NCI-H2029 (cell line): ENCODE results near the gene DNM3.

Experiments used
- DNase-seq: peaks from one replicate; lab custom pipeline; 2025; lab: John Stamatoyannopoulos, UW

The DNM3 gene

GRCh38 chr1:172140591-172140990, 299.3 kb downstream of the DNM3 start:
- DNase-seq: no peak

DNA sequence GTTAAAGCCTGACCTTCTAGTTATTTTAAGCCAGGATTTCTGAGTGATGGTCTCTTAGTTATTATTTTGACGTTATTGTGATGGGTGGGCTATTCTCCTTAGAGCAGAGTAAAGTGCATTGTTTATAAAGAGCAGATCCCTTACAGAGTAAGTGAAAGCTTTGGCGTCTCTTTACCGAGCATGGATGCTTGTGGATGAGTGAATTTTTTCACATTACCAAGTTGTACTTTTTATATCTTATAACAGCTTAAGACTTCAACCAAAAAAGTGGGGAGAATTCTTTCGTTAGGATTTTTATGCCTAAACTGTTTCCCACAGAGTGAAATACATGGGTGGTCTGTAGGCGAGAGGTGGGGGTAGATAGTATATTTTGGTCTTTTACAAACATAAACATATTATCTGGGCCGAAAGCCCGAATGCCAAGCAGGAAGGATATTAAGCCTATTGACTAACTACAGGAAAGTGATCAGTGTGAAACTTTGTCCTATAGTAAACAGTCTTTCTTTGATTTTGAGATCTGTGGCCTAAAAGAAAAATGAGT, 300.1 kb downstream of the DNM3 start:
- no peak for DNase-seq

- no peak for DNase-seq
Measured at GRCh38 chr1:172142324-172142723, 301.0 kb downstream of the DNM3 start.

- DNase-seq: no peak
Measured at GRCh38 chr1:172143384-172144055, 302.2 kb downstream of the DNM3 start.

DNA sequence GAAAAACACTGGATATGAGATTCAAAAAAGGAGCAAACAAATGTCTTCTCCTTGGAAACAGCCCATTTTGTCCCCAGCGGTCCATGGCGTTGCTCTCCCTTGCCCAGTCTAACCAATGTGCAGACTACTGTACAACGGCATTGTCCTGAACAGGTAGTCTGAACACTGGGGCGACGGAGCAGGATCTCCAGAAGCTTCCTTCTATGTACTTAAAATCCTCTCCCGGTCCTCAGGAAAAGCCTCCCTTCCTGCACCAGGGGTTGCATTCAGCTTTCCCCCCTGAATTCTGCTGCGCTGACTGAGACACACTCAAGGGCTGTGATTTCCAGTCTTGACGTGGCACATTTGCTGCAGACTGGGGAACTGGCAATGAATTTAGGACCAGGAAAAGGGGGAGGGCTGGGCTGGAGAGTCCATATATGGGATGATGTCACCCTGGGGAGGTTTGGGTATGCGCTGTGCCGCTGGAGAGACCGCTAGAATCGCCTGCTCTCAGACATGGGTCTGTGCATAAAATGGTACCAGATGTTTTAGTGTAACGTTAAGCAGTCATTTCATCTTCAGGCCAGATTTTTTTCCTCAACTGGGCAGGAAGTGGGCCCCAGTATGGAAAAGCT, 303.3 kb downstream of the DNM3 start:
- no peak for DNase-seq

DNA sequence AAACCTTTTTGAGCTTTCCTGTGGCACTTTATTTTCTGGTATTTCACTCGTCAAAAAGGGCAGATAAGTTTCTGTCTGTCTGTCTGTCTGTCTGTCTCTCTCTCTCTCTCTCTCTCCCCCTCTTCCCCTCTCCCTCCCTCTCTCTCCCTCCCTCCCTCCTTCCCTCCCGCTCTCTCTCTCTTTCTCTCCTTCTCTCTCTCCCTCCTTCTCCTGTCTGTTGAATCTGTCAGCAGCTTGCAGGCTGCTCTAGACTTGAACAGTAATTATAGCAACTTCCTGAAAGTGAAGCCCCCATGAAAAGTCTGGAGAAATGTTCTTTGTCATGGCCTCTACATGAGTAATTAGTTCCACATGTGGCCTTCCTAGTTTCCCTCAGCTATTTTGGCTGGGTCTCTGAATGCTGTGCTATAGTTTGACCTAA, 303.9 kb downstream of the DNM3 start:
- DNase-seq: no peak

- no peak for DNase-seq
Measured at GRCh38 chr1:172145656-172146055, 304.4 kb downstream of the DNM3 start.

DNA sequence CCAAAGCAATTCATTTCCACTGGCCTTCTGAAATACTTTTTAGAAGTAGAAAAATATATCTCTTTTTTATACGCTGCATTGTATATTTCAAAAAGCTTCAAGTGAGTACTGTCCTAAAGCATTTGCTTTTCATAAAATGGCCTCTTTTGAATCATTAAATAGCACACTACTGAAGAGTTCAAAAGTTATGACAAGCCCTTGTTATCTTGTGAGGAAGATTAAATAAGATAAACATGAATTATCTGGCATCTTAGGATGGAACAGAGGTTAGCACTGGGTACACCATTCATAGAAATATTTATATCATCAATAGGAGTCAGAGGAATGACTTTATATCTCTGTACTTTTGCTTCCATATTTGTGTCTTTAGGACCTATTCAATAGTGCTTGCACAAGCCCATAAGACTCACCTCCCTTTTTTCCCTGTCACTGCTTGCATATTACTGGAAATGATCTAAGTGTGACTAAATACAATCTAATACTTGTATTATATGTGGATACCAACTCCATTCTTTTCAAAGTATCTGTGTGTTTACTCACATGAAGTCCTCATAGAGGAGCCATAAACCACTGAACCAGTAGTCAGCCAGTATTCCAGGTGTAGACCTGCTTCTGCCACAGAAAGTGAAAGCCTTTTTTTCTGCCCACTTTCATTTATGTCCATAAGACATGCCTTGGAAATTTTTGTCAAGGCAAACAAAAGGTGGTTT, 305.0 kb downstream of the DNM3 start:
- no peak for DNase-seq

- DNase-seq: no peak
Measured at GRCh38 chr1:172147541-172147940, 306.2 kb downstream of the DNM3 start.

- DNase-seq: no peak
Measured at GRCh38 chr1:172148213-172148612, 306.9 kb downstream of the DNM3 start.

- no peak for DNase-seq
Measured at GRCh38 chr1:172148707-172149106, 307.4 kb downstream of the DNM3 start.

GRCh38 chr1:172149346-172149745, 308.0 kb downstream of the DNM3 start:
- no peak for DNase-seq

GRCh38 chr1:172154551-172154950, 313.3 kb downstream of the DNM3 start:
- DNase-seq: no peak

GRCh38 chr1:172155766-172156165, 314.5 kb downstream of the DNM3 start:
- no peak for DNase-seq

GRCh38 chr1:172162236-172162635, 320.9 kb downstream of the DNM3 start:
- DNase-seq: no peak

GRCh38 chr1:172163498-172164215, 322.4 kb downstream of the DNM3 start:
- DNase-seq: no peak

GRCh38 chr1:172165403-172165802, 324.1 kb downstream of the DNM3 start:
- DNase-seq: no peak

DNA sequence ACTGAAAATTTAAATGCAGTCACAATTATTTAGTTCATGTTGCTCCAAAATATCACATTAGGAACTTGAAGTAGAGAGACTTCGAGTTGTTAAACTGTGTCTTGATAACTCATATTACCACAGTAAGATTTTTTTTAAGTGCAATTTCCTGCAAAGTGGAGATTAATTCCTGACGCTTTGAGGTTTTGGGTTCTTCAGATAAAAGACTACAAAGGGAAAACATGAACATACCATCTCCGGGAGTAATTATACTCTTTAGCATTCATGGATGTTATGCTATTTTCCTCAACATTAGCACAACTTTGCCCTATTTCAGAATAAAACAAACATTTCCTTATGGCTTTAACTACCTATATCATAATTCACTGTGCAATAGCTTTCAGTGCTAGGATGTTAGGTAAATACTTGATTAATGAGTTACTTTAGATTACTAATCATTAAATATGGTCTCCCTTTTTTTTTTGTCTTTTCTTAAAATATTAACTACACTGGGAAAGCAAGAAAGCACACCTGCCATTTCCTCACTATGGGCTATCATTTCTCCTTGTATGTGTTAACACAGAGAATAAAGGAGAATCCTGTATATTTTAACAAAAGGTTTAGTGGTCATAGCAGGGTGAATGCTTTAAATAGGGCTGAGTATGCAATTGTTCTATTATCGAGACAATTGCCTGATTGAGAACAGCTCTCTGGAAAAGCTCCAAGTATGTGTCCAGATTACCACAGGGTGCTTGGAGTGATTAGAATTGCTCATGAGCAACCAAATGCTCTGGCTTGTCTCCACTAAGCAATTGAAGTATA, 326.7 kb downstream of the DNM3 start:
- DNase-seq: no peak

- DNase-seq: no peak
Measured at GRCh38 chr1:172168597-172168872, 327.2 kb downstream of the DNM3 start.

DNA sequence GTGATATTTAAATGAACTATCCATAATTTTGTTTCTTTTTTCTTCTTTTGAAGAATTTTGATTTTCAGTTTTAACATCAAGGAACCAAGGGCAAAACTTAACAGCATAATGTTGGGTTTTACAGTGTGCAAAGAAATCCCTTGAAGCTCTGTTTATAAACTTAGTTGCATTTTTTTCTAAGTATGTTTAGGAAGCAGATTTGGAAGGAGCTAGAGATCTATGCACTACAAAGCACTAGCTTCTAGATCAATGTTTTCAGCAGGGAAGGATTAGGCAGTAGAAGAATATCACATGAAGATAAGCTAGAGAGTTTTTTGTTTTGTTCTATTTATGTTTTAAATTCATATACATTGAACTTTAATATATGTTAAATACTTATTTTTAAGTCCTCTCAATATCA, 328.5 kb downstream of the DNM3 start:
- no peak for DNase-seq

DNA sequence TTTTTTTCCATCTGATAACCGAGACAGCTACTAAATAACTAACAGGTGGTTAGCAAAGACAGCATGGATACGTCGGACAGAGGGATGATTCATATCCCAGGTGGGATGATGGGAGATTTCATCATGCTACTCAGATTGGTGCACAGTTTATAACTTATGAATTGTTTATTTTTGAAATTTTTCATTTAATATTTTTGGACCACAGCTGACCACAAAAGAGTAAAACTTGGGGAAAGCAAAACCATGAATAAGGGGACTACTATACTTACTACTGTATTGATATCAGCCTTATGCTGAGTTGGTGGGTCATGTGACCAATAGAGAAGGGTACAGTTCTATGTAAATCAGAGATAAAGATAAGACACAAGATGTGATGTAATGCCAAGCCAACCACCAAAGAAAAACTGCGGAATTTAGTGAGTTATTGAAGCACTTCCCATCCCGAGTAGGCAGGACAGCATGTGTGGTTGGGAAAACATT, 331.1 kb downstream of the DNM3 start:
- no peak for DNase-seq

DNA sequence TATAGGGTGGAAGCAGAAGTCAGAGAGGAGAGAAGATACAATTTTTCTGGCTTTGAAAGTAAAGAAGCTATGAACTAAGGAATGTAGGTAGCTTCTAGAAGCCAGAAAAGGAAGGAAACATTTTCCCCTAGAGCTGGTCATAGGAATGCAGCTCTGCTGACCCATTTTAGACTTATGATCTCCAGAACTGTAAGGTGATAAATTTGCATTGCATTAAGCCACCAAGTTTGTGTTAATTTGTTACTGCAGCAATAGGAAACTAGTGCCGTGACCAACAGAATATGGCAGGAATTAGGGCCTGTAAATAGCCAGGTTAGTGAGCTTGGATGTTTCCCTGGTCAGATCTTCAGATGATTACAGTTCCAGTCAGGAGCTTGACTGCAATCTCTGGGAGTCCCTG, 334.9 kb downstream of the DNM3 start:
- DNase-seq: no peak
